ENCODE measurements around the gene SCARF2. TPM values are rescaled to one million over a fixed set of nuclear protein-coding genes. Genes with fewer than 3 reads are reported as not detected.
"Not testable (repeated sequence)": the region's sequence is repeated elsewhere in the genome, so short reads cannot be mapped to it uniquely, and the experiment has no call there.

SCARF2 gene
- total RNA-seq, 6 experiments from 2014 or later, result 65.1 to 92.3 (median 68.9) TPM

- DNase-seq, result no peak
- H3K9me3 Mint-ChIP-seq, result no peaks in the 10 kb centered on the region
- no peaks in the 10 kb centered on the region for H3K4me1 Mint-ChIP-seq (ENCODE audit: low read depth)
- H3K27me3 Mint-ChIP-seq (ENCODE audit: insufficient read depth), result no peaks in the 10 kb centered on the region; the same call in 1 of the 2 replicates
- no peak overlapping the region; the same call in 1 of the 2 replicates for H3K27ac Mint-ChIP-seq
- H3K36me3 Mint-ChIP-seq (ENCODE audit: low read depth), result peaks cover 10% of the 10 kb centered on the region
- H3K4me3 Mint-ChIP-seq, result no peak overlapping the region
- no peak for TF ChIP-seq CTCF (IDR thresholded peaks at IDR 0.05)
These were observed 42.1 kb upstream of the SCARF2 start for GRCh38 chr22:20479612-20480196.

- H3K27ac Mint-ChIP-seq, H3K9me3 Mint-ChIP-seq: not testable (repeated sequence)
These were observed 40.4 kb upstream of the SCARF2 start for GRCh38 chr22:20478059-20478458.

GRCh38 chr22:20475569-20475968, 37.9 kb upstream of the SCARF2 start:
- not testable (repeated sequence) for H3K4me3 Mint-ChIP-seq; H3K27me3 Mint-ChIP-seq (ENCODE audit: insufficient read depth)

More at GRCh38 chr22:20478059-20478458, 40.4 kb upstream of the SCARF2 start:
- DNase-seq; H3K27me3 Mint-ChIP-seq (ENCODE audit: insufficient read depth); H3K4me1 Mint-ChIP-seq (ENCODE audit: low read depth); H3K36me3 Mint-ChIP-seq (ENCODE audit: low read depth); H3K4me3 Mint-ChIP-seq: not testable (repeated sequence)

GRCh38 chr22:20475115-20475436, 37.5 kb upstream of the SCARF2 start:
- Mint-ChIP-seq H3K9me3 (no peaks in the 10 kb centered on the region), H3K27me3 (ENCODE audit: insufficient read depth) (peaks cover 3% of the 10 kb centered on the region), H3K4me1 (ENCODE audit: low read depth) (peaks cover 7% of the 10 kb centered on the region; the same call in 1 of the 2 replicates), H3K36me3 (ENCODE audit: low read depth) (peaks cover 15% of the 10 kb centered on the region), H3K4me3 (no peak overlapping the region), H3K27ac (no peak overlapping the region)
- no peak for TF ChIP-seq CTCF (IDR thresholded peaks at IDR 0.05)
- no peak for DNase-seq

More at GRCh38 chr22:20475569-20475968, 37.9 kb upstream of the SCARF2 start:
- H3K9me3 Mint-ChIP-seq; H3K4me1 Mint-ChIP-seq (ENCODE audit: low read depth); H3K27ac Mint-ChIP-seq; DNase-seq: not testable (repeated sequence)
- H3K36me3 Mint-ChIP-seq (ENCODE audit: low read depth), result peaks cover 12% of the 10 kb centered on the region

- Mint-ChIP-seq H3K27ac (no peak overlapping the region), H3K9me3 (no peaks in the 10 kb centered on the region), H3K27me3 (ENCODE audit: insufficient read depth) (peaks cover 3% of the 10 kb centered on the region), H3K4me1 (ENCODE audit: low read depth) (peaks cover 7% of the 10 kb centered on the region; the same call in 1 of the 2 replicates), H3K4me3 (no peak overlapping the region), H3K36me3 (ENCODE audit: low read depth) (peaks cover 24% of the 10 kb centered on the region)
- TF ChIP-seq CTCF (IDR thresholded peaks at IDR 0.05), result no peak
- DNase-seq, result no peak
These were observed 35.2 kb upstream of the SCARF2 start for GRCh38 chr22:20472629-20473442.

- H3K36me3 Mint-ChIP-seq (ENCODE audit: low read depth), result peaks cover 24% of the 10 kb centered on the region
- no peak overlapping the region for H3K27ac Mint-ChIP-seq
- peaks cover 3% of the 10 kb centered on the region for H3K27me3 Mint-ChIP-seq (ENCODE audit: insufficient read depth)
- no peak overlapping the region for H3K4me3 Mint-ChIP-seq
- peaks cover 7% of the 10 kb centered on the region; the same call in 1 of the 2 replicates for H3K4me1 Mint-ChIP-seq (ENCODE audit: low read depth)
- TF ChIP-seq CTCF (IDR thresholded peaks at IDR 0.05), result no peak
- no peaks in the 10 kb centered on the region for H3K9me3 Mint-ChIP-seq
- no peak for DNase-seq
These were observed 33.7 kb upstream of the SCARF2 start for GRCh38 chr22:20471126-20471833.

- DNase-seq; H3K9me3 Mint-ChIP-seq; H3K27me3 Mint-ChIP-seq (ENCODE audit: insufficient read depth); H3K4me1 Mint-ChIP-seq (ENCODE audit: low read depth); H3K4me3 Mint-ChIP-seq; H3K27ac Mint-ChIP-seq: not testable (repeated sequence)
- H3K36me3 Mint-ChIP-seq (ENCODE audit: low read depth), result peaks cover 24% of the 10 kb centered on the region
These were observed 32.9 kb upstream of the SCARF2 start for GRCh38 chr22:20470525-20470924.
